BE2C (cell line): Measurements from ENCODE around the gene TTLL7.

Source experiments
- DNase-seq: peaks from one replicate; pipeline ENCODE4 v3.0.0-alpha.2; 2020
- H3K27me3 ChIP-seq: fragments of 250-450 bp; sonication (Bioruptor Pico); 2 replicates; pipeline ENCODE4 v1.5.1; 2020; ENCODE audit warnings: mild to moderate bottlenecking
- H3K36me3 ChIP-seq: fragments of 250-450 bp; sonication (Bioruptor Pico); 2 replicates; pipeline ENCODE4 v1.5.1; 2020; ENCODE audit warnings: mild to moderate bottlenecking
- H3K4me1 ChIP-seq: fragments of 250-450 bp; sonication (Bioruptor Pico); 2 replicates; pipeline ENCODE4 v1.5.1; 2020
- H3K4me3 ChIP-seq: 2 replicates; pipeline ENCODE4 v1.5.1; 2011; ENCODE audit warnings: low read depth, low read length
- H3K9me3 ChIP-seq: fragments of 250-450 bp; sonication (Bioruptor Pico); 2 replicates; pipeline ENCODE4 v1.5.1; 2020
- CTCF ChIP-seq: IDR thresholded peaks from 2 replicates; pipeline ENCODE4 v1.5.1; 2012; ENCODE audit warnings: mild to moderate bottlenecking, low read depth, low read length

TTLL7 gene

GRCh38 chr1:83970114-83970513 is 28.8 kb downstream of the TTLL7 start:
- no peaks in the 10 kb centered on the region for H3K36me3 ChIP-seq

GRCh38 chr1:83967336-83967735 is 31.6 kb downstream of the TTLL7 start:
- DNase-seq, result no peak

More at GRCh38 chr1:83970114-83970513, 28.8 kb downstream of the TTLL7 start:
- DNase-seq, result no peak
- no peaks in the 10 kb centered on the region for H3K27me3 ChIP-seq
- no peak overlapping the region for H3K4me3 ChIP-seq
- H3K4me1 ChIP-seq, result no peaks in the 10 kb centered on the region
- H3K9me3 ChIP-seq, result no peaks in the 10 kb centered on the region
- no peak for TF ChIP-seq CTCF

GRCh38 chr1:83964153-83964552 is 34.8 kb downstream of the TTLL7 start:
- TF ChIP-seq CTCF, result no peak
- no peak for DNase-seq
- no peaks in the 10 kb centered on the region for H3K36me3 ChIP-seq
- H3K9me3 ChIP-seq, result no peaks in the 10 kb centered on the region
- no peak overlapping the region for H3K4me3 ChIP-seq
- no peaks in the 10 kb centered on the region for H3K27me3 ChIP-seq
- H3K4me1 ChIP-seq, result no peaks in the 10 kb centered on the region

More at GRCh38 chr1:83967336-83967735, 31.6 kb downstream of the TTLL7 start:
- Histone ChIP-seq H3K9me3 (no peaks in the 10 kb centered on the region), H3K36me3 (no peaks in the 10 kb centered on the region), H3K27me3 (no peaks in the 10 kb centered on the region), H3K4me1 (no peaks in the 10 kb centered on the region), H3K4me3 (no peak overlapping the region)
- TF ChIP-seq CTCF, result no peak

GRCh38 chr1:83961571-83962295 is 37.2 kb downstream of the TTLL7 start:
- no peaks in the 10 kb centered on the region for H3K27me3 ChIP-seq
- no peaks in the 10 kb centered on the region for H3K9me3 ChIP-seq
- no peak for DNase-seq
- no peaks in the 10 kb centered on the region for H3K36me3 ChIP-seq
- no peaks in the 10 kb centered on the region for H3K4me1 ChIP-seq
- H3K4me3 ChIP-seq, result no peak overlapping the region
- no peak for TF ChIP-seq CTCF

GRCh38 chr1:83960669-83961277 is 38.2 kb downstream of the TTLL7 start:
- Histone ChIP-seq H3K27me3 (no peaks in the 10 kb centered on the region), H3K4me3 (no peak overlapping the region), H3K4me1 (no peaks in the 10 kb centered on the region), H3K36me3 (no peaks in the 10 kb centered on the region), H3K9me3 (no peaks in the 10 kb centered on the region)
- TF ChIP-seq CTCF, result no peak
- DNase-seq, result no peak

GRCh38 chr1:83959824-83960498 is 39.0 kb downstream of the TTLL7 start:
- Histone ChIP-seq H3K4me1 (no peaks in the 10 kb centered on the region), H3K36me3 (no peaks in the 10 kb centered on the region), H3K9me3 (no peaks in the 10 kb centered on the region), H3K4me3 (no peak overlapping the region), H3K27me3 (no peaks in the 10 kb centered on the region)
- TF ChIP-seq CTCF, result no peak
- DNase-seq, result no peak
